SKM-1 treated with dmso at 0.1 percent for 144 hours (cell line): Measurements from ENCODE around the gene TMEM9B.
A peak's percentile ranks its signal among the peaks of the same experiment; 100 is the strongest.

ENCODE experiments used
- DNase-seq: peaks from one replicate; lab custom pipeline; 2025; ENCODE audit not compliant: unreplicated experiment; lab: John Stamatoyannopoulos, UW

TMEM9B gene

GRCh38 chr11:8930456-8931175 is 33.6 kb downstream of the TMEM9B start:
- no peak for DNase-seq

GRCh38 chr11:8928981-8929615 is 35.1 kb downstream of the TMEM9B start:
- no peak for DNase-seq

GRCh38 chr11:8928205-8928604 is 36.0 kb downstream of the TMEM9B start:
- DNase-seq, result no peak

- no peak for DNase-seq
These were observed 37.0 kb downstream of the TMEM9B start for GRCh38 chr11:8927233-8927632.

- DNase-seq, result no peak
These were observed 38.0 kb downstream of the TMEM9B start for GRCh38 chr11:8926236-8926635.

- no peak for DNase-seq
These were observed 38.5 kb downstream of the TMEM9B start for GRCh38 chr11:8925711-8926110.

GRCh38 chr11:8922691-8923090 is 41.6 kb downstream of the TMEM9B start:
- no peak for DNase-seq

GRCh38 chr11:8917157-8917825 is 47.0 kb downstream of the TMEM9B start:
- DNase-seq, result no peak

GRCh38 chr11:8914661-8915018 is 49.6 kb downstream of the TMEM9B start:
- no peak for DNase-seq

- peak; percentile 60 for DNase-seq
These were observed 50.1 kb downstream of the TMEM9B start for GRCh38 chr11:8913961-8914660.

- DNase-seq, result peak; percentile 85
These were observed 53.0 kb downstream of the TMEM9B start, which contains the start of gene AKIP1 for GRCh38 chr11:8911029-8911823. Gene AKIP1 (plus strand): TSS chr11:8911189. CDS start chr11:8911450, 261 bp downstream.

- DNase-seq, result no peak
These were observed 53.6 kb downstream of the TMEM9B start for GRCh38 chr11:8910649-8911026.

GRCh38 chr11:8908099-8908498 is 56.1 kb downstream of the TMEM9B start:
- DNase-seq, result no peak

GRCh38 chr11:8907116-8907515 is 57.1 kb downstream of the TMEM9B start:
- DNase-seq, result no peak

GRCh38 chr11:8905528-8906165 is 58.6 kb downstream of the TMEM9B start:
- no peak for DNase-seq

- no peak for DNase-seq
These were observed 65.0 kb downstream of the TMEM9B start for GRCh38 chr11:8899119-8899753.
